K562 (cell line): ENCODE measurements around the gene CCDC28B. TPM values are rescaled to one million over a fixed set of nuclear protein-coding genes. Genes with fewer than 3 reads are reported as not detected.
A peak's percentile ranks its signal among the peaks of the same experiment; 100 is the strongest.

Experiments used
- CTBP1 ChIP-seq: fragments of 450-650 bp; IDR thresholded peaks from 2 replicates; pipeline ENCODE4 v1.6.1; 2016; ENCODE audit warnings: borderline replicate concordance
- MTA3 ChIP-seq: fragments of 450-650 bp; formaldehyde crosslinking; IDR thresholded peaks from 2 replicates; pipeline ENCODE4 v1.6.1; 2017; ENCODE audit warnings: mild to moderate bottlenecking, borderline replicate concordance
- NCOA2 ChIP-seq, 2 experiments: fragments of 450-650 bp; IDR thresholded peaks; 2 replicates each; pipeline ENCODE4 v1.6.1; 2018; ENCODE audit warnings: mild to moderate bottlenecking in 2 of 2, moderate library complexity in 1 of 2; ENCODE audit not compliant: partially characterized antibody in 2 of 2
- POU5F1 ChIP-seq: fragments of 150-350 bp; IDR thresholded peaks from 2 replicates; pipeline ENCODE4 v1.6.1; 2014; ENCODE audit warnings: borderline replicate concordance, low read length, low read depth, mild to moderate bottlenecking; ENCODE audit not compliant: partially characterized antibody
- XRCC3 ChIP-seq: fragments of 450-650 bp; IDR thresholded peaks from 2 replicates; pipeline ENCODE4 v1.6.1; 2017; ENCODE audit warnings: mild to moderate bottlenecking, moderate library complexity
- ZNF324 ChIP-seq: fragments of 250-450 bp; sonication (Bioruptor Pico); IDR thresholded peaks from 2 replicates; pipeline ENCODE4 v1.4.0; 2020; ENCODE audit warnings: mild to moderate bottlenecking
- ZSCAN32 ChIP-seq: fragments of 450-650 bp; formaldehyde crosslinking; IDR thresholded peaks from 2 replicates; pipeline ENCODE4 v1.4.0; 2020; ENCODE audit warnings: mild to moderate bottlenecking, moderate library complexity
- polyA plus RNA-seq, 8 experiments: library from polyadenylated mRNA; depleted of rRNA in 4 of 8; stranded (reverse) in 5 of 8; unstranded in 3 of 8; fragments of >200 nt; fragmentation: Nextera tagmentation in 2 of 8; fragmentation: Illumina TruSeq in 1 of 8; extraction: Ambion mirVana in 2 of 8; extraction: Trizol in 1 of 8; gene quantifications; 2 replicates each; pipeline versions ENCODE4 v1.2.1 to v1.2.3, GENCODE V29; 2011 to 2014; ENCODE audit warnings: inconsistent platforms in 1 of 8, missing spikeins in 1 of 8
- total RNA-seq, 7 experiments: library from RNA; depleted of rRNA in 6 of 7; stranded (reverse); fragments of >200 nt in 6 of 7; fragmentation: Illumina TruSeq in 2 of 7; extraction: Trizol in 2 of 7; gene quantifications; 2 replicates each; pipeline versions ENCODE4 v1.2.1 to v1.2.3, GENCODE V29; 2011 to 2021; ENCODE audit warnings: low replicate concordance in 1 of 7
- TF ChIP-seq, protein P1 (sequence below): fragments of 200-600 bp; sonication (generic); IDR thresholded peaks from one replicate; pipeline ENCODE4 v1.6.1; 2012; ENCODE audit warnings: mild to moderate bottlenecking, low read depth, low read length, inconsistent platforms
- TF ChIP-seq, protein P2 (sequence below): IDR thresholded peaks from 3 replicates; pipeline ENCODE4 v1.6.1; 2011; ENCODE audit warnings: borderline replicate concordance, mild to moderate bottlenecking, moderate library complexity; ENCODE audit not compliant: insufficient read length; ENCODE audit errors: extremely low read depth
- TF ChIP-seq, protein P3 (sequence below): sonication (generic); formaldehyde crosslinking; IDR thresholded peaks from 2 replicates; pipeline ENCODE4 v1.8.1; 2022; ENCODE audit warnings: missing genetic modification reagents

The CCDC28B gene
- total and polyA plus RNA-seq, 9 of the 15 experiments (the other 6 are each of a cell fraction or from before 2014, with no cell fraction given) = 5.7 to 54.5 (median 31.7) TPM

DNA sequence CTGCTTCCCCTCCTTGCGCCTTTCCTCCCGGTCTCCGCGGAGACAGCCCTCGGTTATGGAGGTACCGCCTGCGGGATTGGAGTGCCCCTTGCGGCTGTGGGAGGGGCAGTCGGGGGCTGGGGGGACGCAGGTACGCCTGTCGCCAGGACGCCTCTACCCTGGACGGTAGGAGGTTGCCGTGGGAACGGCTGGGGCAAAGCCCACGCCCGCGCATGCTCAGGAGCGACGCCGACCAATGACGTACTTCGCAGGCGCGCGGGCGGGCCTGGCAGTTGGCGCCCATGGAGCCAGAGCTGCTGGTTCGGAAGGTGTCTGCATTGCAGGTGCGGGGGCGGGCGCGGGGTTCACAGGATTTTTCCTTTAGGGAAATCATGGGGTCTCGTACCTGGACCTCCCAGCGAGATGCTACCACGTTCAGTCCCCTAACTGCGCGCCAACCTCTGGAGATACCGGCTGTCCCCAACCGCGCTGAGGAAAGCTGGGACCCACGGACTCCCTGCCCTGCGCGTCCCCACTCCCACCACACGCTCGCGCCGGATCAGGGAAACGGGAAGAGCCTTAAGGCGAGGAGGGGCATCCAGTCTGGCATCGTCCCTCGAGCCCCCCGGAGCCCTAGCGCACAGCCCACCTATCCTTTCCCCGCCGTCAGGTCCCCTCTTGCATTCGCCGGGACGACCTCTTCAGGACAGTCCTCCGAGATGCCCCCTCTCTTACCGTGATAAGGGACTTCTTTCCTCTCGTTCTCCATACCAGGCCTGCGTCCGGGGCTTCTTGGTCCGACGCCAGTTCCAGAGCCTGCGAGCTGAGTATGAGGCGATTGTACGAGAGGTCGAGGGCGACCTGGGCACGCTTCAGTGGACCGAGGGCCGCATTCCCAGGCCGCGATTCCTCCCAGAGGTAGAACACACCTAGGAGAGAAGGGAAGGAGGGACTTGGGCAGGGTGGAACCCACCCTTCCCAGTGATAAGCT lies 5.3 kb downstream of the CCDC28B start, which contains the start of gene IQCC (continued):
- TF ChIP-seq, protein P1, sequence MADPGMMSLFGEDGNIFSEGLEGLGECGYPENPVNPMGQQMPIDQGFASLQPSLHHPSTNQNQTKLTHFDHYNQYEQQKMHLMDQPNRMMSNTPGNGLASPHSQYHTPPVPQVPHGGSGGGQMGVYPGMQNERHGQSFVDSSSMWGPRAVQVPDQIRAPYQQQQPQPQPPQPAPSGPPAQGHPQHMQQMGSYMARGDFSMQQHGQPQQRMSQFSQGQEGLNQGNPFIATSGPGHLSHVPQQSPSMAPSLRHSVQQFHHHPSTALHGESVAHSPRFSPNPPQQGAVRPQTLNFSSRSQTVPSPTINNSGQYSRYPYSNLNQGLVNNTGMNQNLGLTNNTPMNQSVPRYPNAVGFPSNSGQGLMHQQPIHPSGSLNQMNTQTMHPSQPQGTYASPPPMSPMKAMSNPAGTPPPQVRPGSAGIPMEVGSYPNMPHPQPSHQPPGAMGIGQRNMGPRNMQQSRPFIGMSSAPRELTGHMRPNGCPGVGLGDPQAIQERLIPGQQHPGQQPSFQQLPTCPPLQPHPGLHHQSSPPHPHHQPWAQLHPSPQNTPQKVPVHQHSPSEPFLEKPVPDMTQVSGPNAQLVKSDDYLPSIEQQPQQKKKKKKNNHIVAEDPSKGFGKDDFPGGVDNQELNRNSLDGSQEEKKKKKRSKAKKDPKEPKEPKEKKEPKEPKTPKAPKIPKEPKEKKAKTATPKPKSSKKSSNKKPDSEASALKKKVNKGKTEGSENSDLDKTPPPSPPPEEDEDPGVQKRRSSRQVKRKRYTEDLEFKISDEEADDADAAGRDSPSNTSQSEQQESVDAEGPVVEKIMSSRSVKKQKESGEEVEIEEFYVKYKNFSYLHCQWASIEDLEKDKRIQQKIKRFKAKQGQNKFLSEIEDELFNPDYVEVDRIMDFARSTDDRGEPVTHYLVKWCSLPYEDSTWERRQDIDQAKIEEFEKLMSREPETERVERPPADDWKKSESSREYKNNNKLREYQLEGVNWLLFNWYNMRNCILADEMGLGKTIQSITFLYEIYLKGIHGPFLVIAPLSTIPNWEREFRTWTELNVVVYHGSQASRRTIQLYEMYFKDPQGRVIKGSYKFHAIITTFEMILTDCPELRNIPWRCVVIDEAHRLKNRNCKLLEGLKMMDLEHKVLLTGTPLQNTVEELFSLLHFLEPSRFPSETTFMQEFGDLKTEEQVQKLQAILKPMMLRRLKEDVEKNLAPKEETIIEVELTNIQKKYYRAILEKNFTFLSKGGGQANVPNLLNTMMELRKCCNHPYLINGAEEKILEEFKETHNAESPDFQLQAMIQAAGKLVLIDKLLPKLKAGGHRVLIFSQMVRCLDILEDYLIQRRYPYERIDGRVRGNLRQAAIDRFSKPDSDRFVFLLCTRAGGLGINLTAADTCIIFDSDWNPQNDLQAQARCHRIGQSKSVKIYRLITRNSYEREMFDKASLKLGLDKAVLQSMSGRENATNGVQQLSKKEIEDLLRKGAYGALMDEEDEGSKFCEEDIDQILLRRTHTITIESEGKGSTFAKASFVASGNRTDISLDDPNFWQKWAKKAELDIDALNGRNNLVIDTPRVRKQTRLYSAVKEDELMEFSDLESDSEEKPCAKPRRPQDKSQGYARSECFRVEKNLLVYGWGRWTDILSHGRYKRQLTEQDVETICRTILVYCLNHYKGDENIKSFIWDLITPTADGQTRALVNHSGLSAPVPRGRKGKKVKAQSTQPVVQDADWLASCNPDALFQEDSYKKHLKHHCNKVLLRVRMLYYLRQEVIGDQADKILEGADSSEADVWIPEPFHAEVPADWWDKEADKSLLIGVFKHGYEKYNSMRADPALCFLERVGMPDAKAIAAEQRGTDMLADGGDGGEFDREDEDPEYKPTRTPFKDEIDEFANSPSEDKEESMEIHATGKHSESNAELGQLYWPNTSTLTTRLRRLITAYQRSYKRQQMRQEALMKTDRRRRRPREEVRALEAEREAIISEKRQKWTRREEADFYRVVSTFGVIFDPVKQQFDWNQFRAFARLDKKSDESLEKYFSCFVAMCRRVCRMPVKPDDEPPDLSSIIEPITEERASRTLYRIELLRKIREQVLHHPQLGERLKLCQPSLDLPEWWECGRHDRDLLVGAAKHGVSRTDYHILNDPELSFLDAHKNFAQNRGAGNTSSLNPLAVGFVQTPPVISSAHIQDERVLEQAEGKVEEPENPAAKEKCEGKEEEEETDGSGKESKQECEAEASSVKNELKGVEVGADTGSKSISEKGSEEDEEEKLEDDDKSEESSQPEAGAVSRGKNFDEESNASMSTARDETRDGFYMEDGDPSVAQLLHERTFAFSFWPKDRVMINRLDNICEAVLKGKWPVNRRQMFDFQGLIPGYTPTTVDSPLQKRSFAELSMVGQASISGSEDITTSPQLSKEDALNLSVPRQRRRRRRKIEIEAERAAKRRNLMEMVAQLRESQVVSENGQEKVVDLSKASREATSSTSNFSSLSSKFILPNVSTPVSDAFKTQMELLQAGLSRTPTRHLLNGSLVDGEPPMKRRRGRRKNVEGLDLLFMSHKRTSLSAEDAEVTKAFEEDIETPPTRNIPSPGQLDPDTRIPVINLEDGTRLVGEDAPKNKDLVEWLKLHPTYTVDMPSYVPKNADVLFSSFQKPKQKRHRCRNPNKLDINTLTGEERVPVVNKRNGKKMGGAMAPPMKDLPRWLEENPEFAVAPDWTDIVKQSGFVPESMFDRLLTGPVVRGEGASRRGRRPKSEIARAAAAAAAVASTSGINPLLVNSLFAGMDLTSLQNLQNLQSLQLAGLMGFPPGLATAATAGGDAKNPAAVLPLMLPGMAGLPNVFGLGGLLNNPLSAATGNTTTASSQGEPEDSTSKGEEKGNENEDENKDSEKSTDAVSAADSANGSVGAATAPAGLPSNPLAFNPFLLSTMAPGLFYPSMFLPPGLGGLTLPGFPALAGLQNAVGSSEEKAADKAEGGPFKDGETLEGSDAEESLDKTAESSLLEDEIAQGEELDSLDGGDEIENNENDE = no peak
- TF ChIP-seq, protein P2, sequence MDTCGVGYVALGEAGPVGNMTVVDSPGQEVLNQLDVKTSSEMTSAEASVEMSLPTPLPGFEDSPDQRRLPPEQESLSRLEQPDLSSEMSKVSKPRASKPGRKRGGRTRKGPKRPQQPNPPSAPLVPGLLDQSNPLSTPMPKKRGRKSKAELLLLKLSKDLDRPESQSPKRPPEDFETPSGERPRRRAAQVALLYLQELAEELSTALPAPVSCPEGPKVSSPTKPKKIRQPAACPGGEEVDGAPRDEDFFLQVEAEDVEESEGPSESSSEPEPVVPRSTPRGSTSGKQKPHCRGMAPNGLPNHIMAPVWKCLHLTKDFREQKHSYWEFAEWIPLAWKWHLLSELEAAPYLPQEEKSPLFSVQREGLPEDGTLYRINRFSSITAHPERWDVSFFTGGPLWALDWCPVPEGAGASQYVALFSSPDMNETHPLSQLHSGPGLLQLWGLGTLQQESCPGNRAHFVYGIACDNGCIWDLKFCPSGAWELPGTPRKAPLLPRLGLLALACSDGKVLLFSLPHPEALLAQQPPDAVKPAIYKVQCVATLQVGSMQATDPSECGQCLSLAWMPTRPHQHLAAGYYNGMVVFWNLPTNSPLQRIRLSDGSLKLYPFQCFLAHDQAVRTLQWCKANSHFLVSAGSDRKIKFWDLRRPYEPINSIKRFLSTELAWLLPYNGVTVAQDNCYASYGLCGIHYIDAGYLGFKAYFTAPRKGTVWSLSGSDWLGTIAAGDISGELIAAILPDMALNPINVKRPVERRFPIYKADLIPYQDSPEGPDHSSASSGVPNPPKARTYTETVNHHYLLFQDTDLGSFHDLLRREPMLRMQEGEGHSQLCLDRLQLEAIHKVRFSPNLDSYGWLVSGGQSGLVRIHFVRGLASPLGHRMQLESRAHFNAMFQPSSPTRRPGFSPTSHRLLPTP = no peak
- peak; percentile 52 for TF ChIP-seq POU5F1
- no peak for TF ChIP-seq NCOA2 (IDR thresholded peaks at IDR 0.05; ENCODE audit: partially characterized antibody in 2 of 2)
- TF ChIP-seq, protein P3, sequence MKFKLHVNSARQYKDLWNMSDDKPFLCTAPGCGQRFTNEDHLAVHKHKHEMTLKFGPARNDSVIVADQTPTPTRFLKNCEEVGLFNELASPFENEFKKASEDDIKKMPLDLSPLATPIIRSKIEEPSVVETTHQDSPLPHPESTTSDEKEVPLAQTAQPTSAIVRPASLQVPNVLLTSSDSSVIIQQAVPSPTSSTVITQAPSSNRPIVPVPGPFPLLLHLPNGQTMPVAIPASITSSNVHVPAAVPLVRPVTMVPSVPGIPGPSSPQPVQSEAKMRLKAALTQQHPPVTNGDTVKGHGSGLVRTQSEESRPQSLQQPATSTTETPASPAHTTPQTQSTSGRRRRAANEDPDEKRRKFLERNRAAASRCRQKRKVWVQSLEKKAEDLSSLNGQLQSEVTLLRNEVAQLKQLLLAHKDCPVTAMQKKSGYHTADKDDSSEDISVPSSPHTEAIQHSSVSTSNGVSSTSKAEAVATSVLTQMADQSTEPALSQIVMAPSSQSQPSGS = no peak
- TF ChIP-seq ZNF324 = no peak
- TF ChIP-seq MTA3 = peak; percentile 73; the same call in 1 of the 2 replicates
- TF ChIP-seq XRCC3 = no peak
- peak; percentile 67 for TF ChIP-seq CTBP1
- no peak for TF ChIP-seq ZSCAN32 (CRISPR knock-in tag)
